ENCODE measurements around the gene SRPRB. TPM values are rescaled to one million over a fixed set of nuclear protein-coding genes. Genes with fewer than 3 reads are reported as not detected.

Gene SRPRB
- polyA plus RNA-seq, 1 donor from 2014 or later, result 46.9 TPM

DNA sequence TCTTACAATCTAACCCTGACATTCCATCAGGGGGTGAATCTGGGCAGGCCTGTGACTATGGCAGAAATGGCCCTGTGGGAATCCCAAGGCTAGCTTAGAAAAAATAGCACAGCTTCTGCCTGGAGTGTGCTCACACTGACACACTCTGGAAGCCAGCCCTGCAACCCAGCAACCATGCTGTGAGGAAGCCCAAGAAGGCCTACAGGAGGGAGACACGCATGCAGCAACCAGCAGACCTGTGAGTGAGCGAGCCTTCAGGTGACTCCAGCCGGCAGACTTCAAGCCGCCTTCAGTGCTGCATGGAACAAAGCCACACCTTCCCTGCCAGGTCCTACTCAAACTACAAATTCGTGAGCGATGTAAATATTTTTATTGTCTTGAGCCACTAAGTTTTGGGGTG lies 64.0 kb downstream of the SRPRB start:
- Histone ChIP-seq H3K9me3 (ENCODE audit: low read length) (no peaks in the 10 kb centered on the region), H3K9me2 (ENCODE audit: insufficient read depth, low read length) (no peaks in the 10 kb centered on the region), H3K27me3 (ENCODE audit: insufficient read depth, low read depth, low read length) (no peaks in the 10 kb centered on the region), H3K79me2 (replicated peaks; ENCODE audit: insufficient read depth, low read length) (peaks cover 12% of the 10 kb centered on the region), H3K4me3 (ENCODE audit: low read length) (no peak overlapping the region), H2AFZ (ENCODE audit: low read depth, low read length) (no peak overlapping the region), H4K20me1 (ENCODE audit: insufficient read depth) (no peaks in the 10 kb centered on the region), H3K9ac (ENCODE audit: low read length) (no peak overlapping the region), H3F3A (ENCODE audit: insufficient read depth, low read length, poor library complexity, severe bottlenecking) (no peaks in the 10 kb centered on the region), H3K4me2 (ENCODE audit: low read length) (no peak overlapping the region), H3K36me3 (ENCODE audit: insufficient read depth, low read length) (no peaks in the 10 kb centered on the region), H3K27ac (ENCODE audit: low read length) (no peak overlapping the region)
- TF ChIP-seq RAD21 (conservative IDR thresholded peaks at IDR 0.05), result no peak
- no peak for TF ChIP-seq MXI1 (conservative IDR thresholded peaks at IDR 0.05; ENCODE audit: poor library complexity, severe bottlenecking)
- TF ChIP-seq SMC3 (conservative IDR thresholded peaks at IDR 0.05; ENCODE audit: poor library complexity), result no peak
- TF ChIP-seq, protein P1, sequence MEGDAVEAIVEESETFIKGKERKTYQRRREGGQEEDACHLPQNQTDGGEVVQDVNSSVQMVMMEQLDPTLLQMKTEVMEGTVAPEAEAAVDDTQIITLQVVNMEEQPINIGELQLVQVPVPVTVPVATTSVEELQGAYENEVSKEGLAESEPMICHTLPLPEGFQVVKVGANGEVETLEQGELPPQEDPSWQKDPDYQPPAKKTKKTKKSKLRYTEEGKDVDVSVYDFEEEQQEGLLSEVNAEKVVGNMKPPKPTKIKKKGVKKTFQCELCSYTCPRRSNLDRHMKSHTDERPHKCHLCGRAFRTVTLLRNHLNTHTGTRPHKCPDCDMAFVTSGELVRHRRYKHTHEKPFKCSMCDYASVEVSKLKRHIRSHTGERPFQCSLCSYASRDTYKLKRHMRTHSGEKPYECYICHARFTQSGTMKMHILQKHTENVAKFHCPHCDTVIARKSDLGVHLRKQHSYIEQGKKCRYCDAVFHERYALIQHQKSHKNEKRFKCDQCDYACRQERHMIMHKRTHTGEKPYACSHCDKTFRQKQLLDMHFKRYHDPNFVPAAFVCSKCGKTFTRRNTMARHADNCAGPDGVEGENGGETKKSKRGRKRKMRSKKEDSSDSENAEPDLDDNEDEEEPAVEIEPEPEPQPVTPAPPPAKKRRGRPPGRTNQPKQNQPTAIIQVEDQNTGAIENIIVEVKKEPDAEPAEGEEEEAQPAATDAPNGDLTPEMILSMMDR (IDR thresholded peaks at IDR 0.05; ENCODE audit: poor library complexity, severe bottlenecking), result no peak
- TF ChIP-seq REST (IDR thresholded peaks at IDR 0.05; ENCODE audit: borderline replicate concordance), result no peak
- TF ChIP-seq EP300 (conservative IDR thresholded peaks at IDR 0.05; ENCODE audit: poor library complexity, severe bottlenecking), result no peak
- TF ChIP-seq POLR2AphosphoS5 (IDR thresholded peaks at IDR 0.05), result no peak
- no peak for TF ChIP-seq TAF1 (IDR thresholded peaks at IDR 0.05; ENCODE audit: low read depth)

GRCh38 chr3:133870822-133871221 lies 65.2 kb downstream of the SRPRB start:
- Histone ChIP-seq H3K27me3 (ENCODE audit: insufficient read depth, low read depth, low read length) (no peaks in the 10 kb centered on the region), H4K20me1 (ENCODE audit: insufficient read depth) (no peaks in the 10 kb centered on the region), H3K27ac (ENCODE audit: low read length) (no peak overlapping the region), H3K4me2 (ENCODE audit: low read length) (no peak overlapping the region), H3K9ac (ENCODE audit: low read length) (no peak overlapping the region), H3F3A (ENCODE audit: insufficient read depth, low read length, poor library complexity, severe bottlenecking) (no peaks in the 10 kb centered on the region), H3K79me2 (replicated peaks; ENCODE audit: insufficient read depth, low read length) (peaks cover 21% of the 10 kb centered on the region), H3K36me3 (ENCODE audit: insufficient read depth, low read length) (no peaks in the 10 kb centered on the region), H2AFZ (ENCODE audit: low read depth, low read length) (no peak overlapping the region), H3K4me3 (ENCODE audit: low read length) (no peak overlapping the region), H3K9me2 (ENCODE audit: insufficient read depth, low read length) (no peaks in the 10 kb centered on the region), H3K9me3 (ENCODE audit: low read length) (no peaks in the 10 kb centered on the region)
- TF ChIP-seq REST (IDR thresholded peaks at IDR 0.05; ENCODE audit: borderline replicate concordance) (no peak), TAF1 (IDR thresholded peaks at IDR 0.05; ENCODE audit: low read depth) (no peak)

Other genes starting within 250 kb of the SRPRB start
- 77.1 and 89.3 TPM in 2 replicates for gene CDV3, start 232.1 kb upstream of the SRPRB start, polyA plus RNA-seq
- 32.5 and 46.6 TPM in 2 replicates for gene TOPBP1, start 143.9 kb upstream of the SRPRB start, polyA plus RNA-seq
- gene TF, start 59.4 kb upstream of the SRPRB start, polyA plus RNA-seq, result 0.24 and 1.4 TPM in 2 replicates
- gene RAB6B, start 90.1 kb downstream of the SRPRB start, polyA plus RNA-seq, result 57.5 and 60.8 TPM in 2 replicates
- not detected in 2 replicates for gene SLCO2A1, start 224.1 kb downstream of the SRPRB start, polyA plus RNA-seq

All from neural cell (in vitro differentiated cells).